ENCODE results near the gene CHD5. TPM values are rescaled to one million over a fixed set of nuclear protein-coding genes. Genes with fewer than 3 reads are reported as not detected.

Gene CHD5
- total and polyA plus RNA-seq, 5 donors: 0.23 to 0.53 (median 0.29) TPM

- 90% methylated on average over 23 of the region's 23 CpGs for WGBS
- DNase-seq: peak in 2 of 3 donors; percentile 48 to 50
These were observed 83.6 kb downstream of the CHD5 start for GRCh38 chr1:6096243-6097116.

DNA sequence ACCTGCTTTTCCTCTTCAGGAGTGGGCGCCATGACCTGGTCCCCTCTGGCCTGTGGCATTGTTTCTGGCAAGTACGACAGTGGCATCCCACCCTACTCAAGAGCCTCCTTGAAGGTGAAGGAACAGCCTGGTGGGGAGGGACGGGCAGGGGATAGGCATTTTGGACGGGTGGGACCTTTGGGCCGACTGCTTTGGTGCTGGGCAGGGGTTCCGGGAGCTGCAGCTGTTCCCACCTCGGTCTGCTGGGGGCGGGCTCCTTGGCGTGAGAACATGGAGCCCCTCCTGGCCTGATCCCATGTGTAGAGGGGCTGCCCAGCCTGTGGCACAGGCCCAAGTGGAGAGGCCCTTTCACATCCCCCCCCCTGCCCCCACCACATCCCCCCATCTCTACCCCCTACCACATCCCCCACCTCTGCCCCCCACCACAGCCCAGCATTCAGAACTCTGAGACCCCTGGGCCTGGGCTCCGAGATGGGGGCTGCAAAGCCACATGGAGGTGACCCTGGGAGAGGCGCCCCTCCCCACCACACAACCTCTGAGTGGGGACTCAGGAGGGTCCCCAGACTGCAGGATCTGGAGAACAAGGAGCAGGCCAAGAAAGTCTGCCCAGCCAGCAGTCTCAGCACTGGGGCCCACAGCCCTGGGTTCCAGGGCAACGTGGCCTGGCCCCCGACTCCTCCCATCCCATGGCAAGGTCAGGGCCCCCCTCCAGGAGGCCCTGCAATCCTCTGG is 84.4 kb downstream of the CHD5 start:
- no peak for ATAC-seq
- no peaks in the 10 kb centered on the region for H3K27me3 ChIP-seq (ENCODE audit: control insufficient read depth, insufficient read depth)
- H3K4me1 ChIP-seq (ENCODE audit: control insufficient read depth, insufficient read depth, low read length): no peaks in the 10 kb centered on the region
- DNase-seq: peak in 1 of 3 donors; percentile 37
- 90% methylated on average over 13 of the region's 13 CpGs for WGBS
- intact Hi-C loops (cut with DNase I): no loop called here
- no peaks in the 10 kb centered on the region for H3K9me3 ChIP-seq (ENCODE audit: control insufficient read depth, low read length)
- no peak overlapping the region for H3K27ac ChIP-seq (ENCODE audit: low read length)
- no peak overlapping the region for H3K4me3 ChIP-seq (ENCODE audit: low read length)

More at GRCh38 chr1:6096243-6097116, 83.6 kb downstream of the CHD5 start:
- Histone ChIP-seq H3K4me1 (ENCODE audit: control insufficient read depth, insufficient read depth, low read length) (no peaks in the 10 kb centered on the region), H3K27me3 (ENCODE audit: control insufficient read depth, insufficient read depth) (no peaks in the 10 kb centered on the region), H3K27ac (ENCODE audit: low read length) (no peak overlapping the region), H3K9me3 (ENCODE audit: control insufficient read depth, low read length) (no peaks in the 10 kb centered on the region), H3K4me3 (ENCODE audit: low read length) (no peak overlapping the region)
- intact Hi-C loops (cut with DNase I): no loop called here
- ATAC-seq: no peak

DNA sequence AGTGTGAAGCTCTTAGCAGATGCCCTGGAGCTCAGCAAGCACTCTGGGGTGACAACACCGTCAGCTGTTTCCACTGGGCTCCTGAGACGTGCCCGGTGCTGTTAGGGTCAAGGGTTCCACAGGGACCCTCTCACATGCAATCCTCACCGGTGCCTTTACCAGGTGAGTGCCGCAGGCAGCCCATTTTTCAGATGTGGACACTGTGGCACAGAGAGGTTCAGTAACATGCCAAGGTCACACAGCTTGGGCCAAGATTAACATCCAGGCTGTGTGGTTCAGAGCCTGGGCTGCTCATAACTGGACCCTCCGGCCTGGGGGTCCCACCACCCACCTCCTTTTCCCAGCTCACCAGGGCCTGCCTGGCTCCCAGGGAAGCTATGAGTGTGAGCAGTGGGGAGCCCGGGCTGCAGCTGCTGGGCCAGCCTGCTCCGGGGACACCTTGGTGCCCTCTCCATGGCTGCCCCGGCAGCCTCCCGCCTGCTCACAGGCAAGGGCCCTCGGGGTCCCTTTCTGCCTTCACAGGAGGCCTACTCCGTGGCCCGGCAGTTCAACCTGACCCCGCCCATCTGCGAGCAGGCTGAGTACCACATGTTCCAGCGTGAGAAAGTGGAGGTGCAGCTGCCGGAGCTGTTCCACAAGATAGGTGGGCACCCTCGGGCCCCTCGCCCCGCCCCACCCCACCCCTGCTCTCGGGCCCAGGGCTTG is 85.2 kb downstream of the CHD5 start:
- Histone ChIP-seq H3K4me3 (ENCODE audit: low read length) (no peak overlapping the region), H3K4me1 (ENCODE audit: control insufficient read depth, insufficient read depth, low read length) (no peaks in the 10 kb centered on the region), H3K9me3 (ENCODE audit: control insufficient read depth, low read length) (no peaks in the 10 kb centered on the region), H3K27ac (ENCODE audit: low read length) (no peak overlapping the region), H3K27me3 (ENCODE audit: control insufficient read depth, insufficient read depth) (no peaks in the 10 kb centered on the region)
- DNase-seq: peak in 2 of 3 donors; percentile 20 to 43
- 89% methylated on average over 21 of the region's 21 CpGs for WGBS
- ATAC-seq: no peak
- intact Hi-C loops (cut with DNase I): no loop called here

GRCh38 chr1:6094246-6094645 is 85.9 kb downstream of the CHD5 start:
- intact Hi-C loops (cut with DNase I): no loop called here
- H3K27me3 ChIP-seq (ENCODE audit: control insufficient read depth, insufficient read depth): no peaks in the 10 kb centered on the region
- ATAC-seq: no peak
- DNase-seq: peak in 2 of 3 donors; percentile 55 to 61
- WGBS: 89% methylated on average over 19 of the region's 19 CpGs
- H3K4me1 ChIP-seq (ENCODE audit: control insufficient read depth, insufficient read depth, low read length): no peaks in the 10 kb centered on the region
- H3K9me3 ChIP-seq (ENCODE audit: control insufficient read depth, low read length): no peaks in the 10 kb centered on the region
- H3K27ac ChIP-seq (ENCODE audit: low read length): no peak overlapping the region
- no peak overlapping the region for H3K4me3 ChIP-seq (ENCODE audit: low read length)

DNA sequence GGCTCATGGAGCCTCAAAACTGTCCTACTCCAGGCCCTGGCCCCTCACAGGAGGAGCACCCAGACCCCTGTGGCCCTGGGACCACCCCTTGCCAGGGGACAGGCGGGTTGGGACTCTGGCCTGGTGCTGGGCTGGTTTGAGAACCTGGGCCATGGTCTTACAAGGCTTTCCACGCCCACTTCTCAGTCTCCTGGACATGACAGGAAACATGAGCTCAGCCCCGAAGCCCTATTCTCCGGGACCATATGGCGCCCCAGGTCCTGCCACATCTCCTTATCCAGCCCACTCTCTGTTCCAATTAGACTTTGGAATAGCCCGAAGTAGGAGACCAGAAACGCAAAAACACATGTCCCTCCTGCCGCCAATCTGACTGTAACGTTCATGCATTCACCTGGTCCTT is 86.5 kb downstream of the CHD5 start:
- DNase-seq (peak in 1 of 3 donors; percentile 19), ATAC-seq (no peak)
- 87% methylated on average over 9 of the region's 9 CpGs for WGBS
- H3K27me3 ChIP-seq (ENCODE audit: control insufficient read depth, insufficient read depth): no peaks in the 10 kb centered on the region
- intact Hi-C loops (cut with DNase I): no loop called here
- no peak overlapping the region for H3K27ac ChIP-seq (ENCODE audit: low read length)
- H3K4me3 ChIP-seq (ENCODE audit: low read length): no peak overlapping the region
- H3K9me3 ChIP-seq (ENCODE audit: control insufficient read depth, low read length): no peaks in the 10 kb centered on the region
- no peaks in the 10 kb centered on the region for H3K4me1 ChIP-seq (ENCODE audit: control insufficient read depth, insufficient read depth, low read length)

DNA sequence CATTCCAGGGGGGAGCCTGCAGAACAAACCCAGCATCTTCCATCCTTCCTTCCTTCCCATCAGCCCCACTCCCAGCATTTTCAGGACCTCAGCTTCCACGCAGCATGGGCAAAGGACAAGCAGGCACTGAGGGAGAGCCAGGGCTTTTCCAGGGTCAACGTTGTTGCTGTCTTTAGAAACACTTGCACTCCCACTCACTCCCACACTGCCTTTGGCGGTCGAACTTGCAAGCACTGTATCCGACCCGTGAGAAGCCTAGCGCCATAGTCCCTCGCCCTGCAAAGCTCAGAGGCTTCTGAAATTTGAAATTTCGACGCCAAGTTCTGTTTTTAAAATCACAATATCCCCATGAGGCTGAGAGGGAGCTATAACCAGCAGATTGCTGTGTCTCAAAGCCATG is 87.0 kb downstream of the CHD5 start:
- peak in 2 of 3 donors; percentile 2 to 47 for DNase-seq
- H3K9me3 ChIP-seq (ENCODE audit: control insufficient read depth, low read length): no peaks in the 10 kb centered on the region
- intact Hi-C loops (cut with DNase I): no loop called here
- no peaks in the 10 kb centered on the region for H3K27me3 ChIP-seq (ENCODE audit: control insufficient read depth, insufficient read depth)
- no peak overlapping the region for H3K4me3 ChIP-seq (ENCODE audit: low read length)
- no peak for ATAC-seq
- no peaks in the 10 kb centered on the region for H3K4me1 ChIP-seq (ENCODE audit: control insufficient read depth, insufficient read depth, low read length)
- H3K27ac ChIP-seq (ENCODE audit: low read length): no peak overlapping the region
- 70% methylated on average over 10 of the region's 10 CpGs for WGBS

DNA sequence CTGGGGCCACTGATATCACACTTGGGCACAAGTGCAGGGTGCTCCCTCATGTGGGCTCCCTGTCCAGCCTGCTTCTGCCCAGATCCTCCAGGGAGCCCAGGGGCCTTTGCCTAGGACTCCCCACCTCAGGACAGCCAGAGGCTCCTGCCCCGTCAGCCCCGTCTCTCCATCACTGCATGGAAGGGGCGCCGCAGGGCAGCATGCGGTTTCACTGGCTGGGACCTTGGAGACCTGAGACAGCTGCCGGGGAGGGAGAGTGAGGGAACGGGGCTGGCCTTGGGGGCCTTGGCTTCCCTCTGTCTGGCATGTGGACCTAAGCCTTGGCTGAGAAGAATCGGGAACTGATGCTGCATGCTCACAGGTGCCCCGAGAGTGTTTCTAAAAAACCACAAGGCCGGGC is 87.9 kb downstream of the CHD5 start:
- Histone ChIP-seq H3K9me3 (ENCODE audit: control insufficient read depth, low read length) (no peaks in the 10 kb centered on the region), H3K27ac (ENCODE audit: low read length) (no peak overlapping the region), H3K4me1 (ENCODE audit: control insufficient read depth, insufficient read depth, low read length) (no peaks in the 10 kb centered on the region), H3K27me3 (ENCODE audit: control insufficient read depth, insufficient read depth) (no peaks in the 10 kb centered on the region), H3K4me3 (ENCODE audit: low read length) (no peak overlapping the region)
- intact Hi-C loops (cut with DNase I): no loop called here
- ATAC-seq (no peak), DNase-seq (peak in 1 of 3 donors; percentile 44)
- WGBS: 88% methylated on average over 10 of the region's 10 CpGs

DNA sequence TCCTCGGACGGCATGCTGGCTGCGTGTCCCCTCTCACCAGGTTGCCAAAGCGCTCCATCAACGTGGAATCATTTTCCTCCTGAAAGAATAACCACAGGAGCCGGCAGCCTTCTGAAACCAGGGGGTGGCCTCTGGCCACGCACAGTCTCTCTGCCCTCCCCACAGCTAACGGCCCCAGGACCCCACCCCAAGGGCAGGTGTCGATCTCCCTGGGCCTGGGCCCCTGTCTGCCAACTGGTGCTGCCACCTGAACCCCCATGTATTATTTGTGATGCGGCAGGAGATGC is 88.4 kb downstream of the CHD5 start:
- intact Hi-C loops (cut with DNase I): no loop called here
- Histone ChIP-seq H3K9me3 (ENCODE audit: control insufficient read depth, low read length) (no peaks in the 10 kb centered on the region), H3K27ac (ENCODE audit: low read length) (no peak overlapping the region), H3K4me1 (ENCODE audit: control insufficient read depth, insufficient read depth, low read length) (no peaks in the 10 kb centered on the region), H3K27me3 (ENCODE audit: control insufficient read depth, insufficient read depth) (no peaks in the 10 kb centered on the region), H3K4me3 (ENCODE audit: low read length) (no peak overlapping the region)
- DNase-seq (no peak), ATAC-seq (no peak)
- WGBS: 88% methylated on average over 10 of the region's 10 CpGs

- Histone ChIP-seq H3K4me1 (ENCODE audit: control insufficient read depth, insufficient read depth, low read length) (no peaks in the 10 kb centered on the region), H3K9me3 (ENCODE audit: control insufficient read depth, low read length) (no peaks in the 10 kb centered on the region), H3K27ac (ENCODE audit: low read length) (no peak overlapping the region), H3K27me3 (ENCODE audit: control insufficient read depth, insufficient read depth) (no peaks in the 10 kb centered on the region), H3K4me3 (ENCODE audit: low read length) (no peak overlapping the region)
- WGBS: 89% methylated on average over 25 of the region's 25 CpGs
- intact Hi-C loops (cut with DNase I): no loop called here
- DNase-seq: peak in 1 of 3 donors; percentile 16
- no peak for ATAC-seq
These were observed 88.9 kb downstream of the CHD5 start for GRCh38 chr1:6090996-6091822.

DNA sequence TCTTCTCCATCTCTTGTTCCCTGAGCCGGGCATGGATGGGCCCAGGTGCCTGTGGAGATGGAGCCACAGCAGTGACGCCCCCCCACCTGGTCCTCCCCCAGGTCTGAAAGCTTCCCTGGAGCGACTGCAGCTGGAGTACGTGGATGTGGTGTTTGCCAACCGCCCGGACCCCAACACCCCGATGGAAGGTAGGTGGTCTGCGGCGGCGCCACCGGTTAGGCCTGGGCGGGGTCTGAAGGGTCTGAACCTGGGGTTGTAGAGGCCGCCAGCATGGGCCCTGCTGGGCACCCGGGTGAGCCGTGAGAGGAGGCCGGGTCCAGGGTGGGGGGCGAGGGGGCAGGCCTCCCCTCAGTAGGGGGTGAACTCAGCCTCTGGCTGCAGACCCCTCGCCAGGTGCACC is 89.8 kb downstream of the CHD5 start:
- intact Hi-C loops (cut with DNase I): no loop called here
- WGBS: 85% methylated on average over 18 of the region's 18 CpGs
- peak in 1 of 3 donors; percentile 32 for DNase-seq
- H3K27ac ChIP-seq (ENCODE audit: low read length): no peak overlapping the region
- no peaks in the 10 kb centered on the region for H3K9me3 ChIP-seq (ENCODE audit: control insufficient read depth, low read length)
- no peaks in the 10 kb centered on the region for H3K4me1 ChIP-seq (ENCODE audit: control insufficient read depth, insufficient read depth, low read length)
- ATAC-seq: no peak
- no peaks in the 10 kb centered on the region for H3K27me3 ChIP-seq (ENCODE audit: control insufficient read depth, insufficient read depth)
- no peak overlapping the region for H3K4me3 ChIP-seq (ENCODE audit: low read length)

Measured in right cardiac atrium (tissue), 5 donors.